Uterus (tissue), 2 donors: ENCODE results near the gene EXOC4.

Source experiments
- POLR2A ChIP-seq, 2 donors: fragments of 450-650 bp; IDR thresholded peaks; one replicate each; pipeline ENCODE4 v1.6.1; 2016; ENCODE audit warnings: antibody characterized with exemption in 2 of 2, mild to moderate bottlenecking in 1 of 2, moderate library complexity in 1 of 2
- TF ChIP-seq, protein P1 (sequence below), 4 experiments: fragments of 200-600 bp in 2 of 4; fragments of 450-650 bp in 2 of 4; sonication (generic) in 2 of 4; IDR thresholded peaks; one replicate each; pipeline ENCODE4 v1.5.1; 2016 to 2019; ENCODE audit warnings: antibody characterized with exemption in 4 of 4, mild to moderate bottlenecking in 2 of 4, moderate library complexity in 1 of 4

DNA sequence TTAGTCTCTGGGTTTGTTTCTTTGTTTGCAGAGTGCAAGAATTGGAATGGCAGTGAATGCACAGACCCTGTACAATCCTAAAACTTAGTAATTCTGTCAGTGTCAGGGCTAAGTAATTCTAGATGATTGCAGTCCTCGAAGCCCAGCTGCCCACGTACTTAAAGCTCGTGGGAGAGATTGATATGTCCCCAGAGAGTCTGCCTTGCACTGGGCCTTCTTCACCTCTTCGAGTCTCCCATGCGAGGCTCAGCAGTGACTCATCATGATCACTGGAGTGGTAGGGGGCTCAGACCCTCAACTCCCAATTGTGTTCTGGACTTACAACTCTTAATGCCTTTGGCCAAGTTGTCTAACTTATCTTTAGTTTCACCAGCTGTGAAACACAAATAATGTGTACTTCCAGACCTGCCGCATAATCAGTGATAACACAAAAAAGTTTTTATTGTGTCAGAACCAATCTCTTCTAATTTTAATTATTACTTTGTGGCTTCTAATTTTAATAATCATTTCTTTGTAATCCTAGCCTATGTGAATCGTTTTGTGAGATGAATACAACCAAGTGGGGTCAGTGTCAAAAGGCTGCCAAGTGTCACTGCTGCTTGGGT, 528.7 kb downstream of the EXOC4 start:
- TF ChIP-seq, protein P1, sequence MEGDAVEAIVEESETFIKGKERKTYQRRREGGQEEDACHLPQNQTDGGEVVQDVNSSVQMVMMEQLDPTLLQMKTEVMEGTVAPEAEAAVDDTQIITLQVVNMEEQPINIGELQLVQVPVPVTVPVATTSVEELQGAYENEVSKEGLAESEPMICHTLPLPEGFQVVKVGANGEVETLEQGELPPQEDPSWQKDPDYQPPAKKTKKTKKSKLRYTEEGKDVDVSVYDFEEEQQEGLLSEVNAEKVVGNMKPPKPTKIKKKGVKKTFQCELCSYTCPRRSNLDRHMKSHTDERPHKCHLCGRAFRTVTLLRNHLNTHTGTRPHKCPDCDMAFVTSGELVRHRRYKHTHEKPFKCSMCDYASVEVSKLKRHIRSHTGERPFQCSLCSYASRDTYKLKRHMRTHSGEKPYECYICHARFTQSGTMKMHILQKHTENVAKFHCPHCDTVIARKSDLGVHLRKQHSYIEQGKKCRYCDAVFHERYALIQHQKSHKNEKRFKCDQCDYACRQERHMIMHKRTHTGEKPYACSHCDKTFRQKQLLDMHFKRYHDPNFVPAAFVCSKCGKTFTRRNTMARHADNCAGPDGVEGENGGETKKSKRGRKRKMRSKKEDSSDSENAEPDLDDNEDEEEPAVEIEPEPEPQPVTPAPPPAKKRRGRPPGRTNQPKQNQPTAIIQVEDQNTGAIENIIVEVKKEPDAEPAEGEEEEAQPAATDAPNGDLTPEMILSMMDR (IDR thresholded peaks at IDR 0.05) = no peak
- no peak for TF ChIP-seq POLR2A (IDR thresholded peaks at IDR 0.05)
